ENCODE data around the gene CSRNP3. TPM values are rescaled to one million over a fixed set of nuclear protein-coding genes. Genes with fewer than 3 reads are reported as not detected.

Gene CSRNP3
- total and polyA plus RNA-seq, 10 donors, result 0.30 to 7.4 (median 3.4) TPM

DNA sequence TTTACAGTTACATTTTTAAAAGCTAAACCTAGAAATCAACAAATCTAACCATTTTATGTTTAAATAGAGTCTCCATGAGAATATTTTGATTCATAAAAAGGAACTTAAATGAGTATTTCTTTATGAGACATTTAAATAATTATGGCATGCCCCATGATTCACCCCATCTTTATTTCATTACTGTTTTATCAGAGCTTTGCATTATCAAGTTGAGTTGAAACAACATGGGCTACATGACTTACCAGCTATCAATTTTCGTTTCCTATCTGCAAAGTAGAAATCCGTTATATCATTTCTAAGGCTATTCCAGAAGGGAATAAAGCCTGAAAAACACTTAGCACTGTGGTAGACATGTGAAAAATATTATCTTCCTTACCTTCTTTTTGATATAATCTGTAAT, 163.1 kb downstream of the CSRNP3 start:
- WGBS, 5 donors, result 74 to 88% (median 85%) methylated on average over 2 of the region's 2 CpGs
- Histone ChIP-seq H3K9me3 (no peaks in the 10 kb centered on the region), H3K27me3 (replicated peaks in 1 of 7) (no peaks in the 10 kb centered on the region), H3K4me3 (no peak overlapping the region), H3K36me3 (no peaks in the 10 kb centered on the region), H3K27ac (no peak overlapping the region), H3K4me1 (no peaks in the 10 kb centered on the region)
- TF ChIP-seq POLR2AphosphoS5 (IDR thresholded peaks at IDR 0.05) (no peak), POLR2A (IDR thresholded peaks at IDR 0.05) (no peak)
- TF ChIP-seq, protein P1, sequence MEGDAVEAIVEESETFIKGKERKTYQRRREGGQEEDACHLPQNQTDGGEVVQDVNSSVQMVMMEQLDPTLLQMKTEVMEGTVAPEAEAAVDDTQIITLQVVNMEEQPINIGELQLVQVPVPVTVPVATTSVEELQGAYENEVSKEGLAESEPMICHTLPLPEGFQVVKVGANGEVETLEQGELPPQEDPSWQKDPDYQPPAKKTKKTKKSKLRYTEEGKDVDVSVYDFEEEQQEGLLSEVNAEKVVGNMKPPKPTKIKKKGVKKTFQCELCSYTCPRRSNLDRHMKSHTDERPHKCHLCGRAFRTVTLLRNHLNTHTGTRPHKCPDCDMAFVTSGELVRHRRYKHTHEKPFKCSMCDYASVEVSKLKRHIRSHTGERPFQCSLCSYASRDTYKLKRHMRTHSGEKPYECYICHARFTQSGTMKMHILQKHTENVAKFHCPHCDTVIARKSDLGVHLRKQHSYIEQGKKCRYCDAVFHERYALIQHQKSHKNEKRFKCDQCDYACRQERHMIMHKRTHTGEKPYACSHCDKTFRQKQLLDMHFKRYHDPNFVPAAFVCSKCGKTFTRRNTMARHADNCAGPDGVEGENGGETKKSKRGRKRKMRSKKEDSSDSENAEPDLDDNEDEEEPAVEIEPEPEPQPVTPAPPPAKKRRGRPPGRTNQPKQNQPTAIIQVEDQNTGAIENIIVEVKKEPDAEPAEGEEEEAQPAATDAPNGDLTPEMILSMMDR (IDR thresholded peaks at IDR 0.05 in 8 of 11, conservative IDR thresholded peaks at IDR 0.05 in 3 of 11), result no peak
- intact Hi-C loops (cut with DNase I; ENCODE audit: low total_unique reads), result no loop called here
- no peak for DNase-seq

DNA sequence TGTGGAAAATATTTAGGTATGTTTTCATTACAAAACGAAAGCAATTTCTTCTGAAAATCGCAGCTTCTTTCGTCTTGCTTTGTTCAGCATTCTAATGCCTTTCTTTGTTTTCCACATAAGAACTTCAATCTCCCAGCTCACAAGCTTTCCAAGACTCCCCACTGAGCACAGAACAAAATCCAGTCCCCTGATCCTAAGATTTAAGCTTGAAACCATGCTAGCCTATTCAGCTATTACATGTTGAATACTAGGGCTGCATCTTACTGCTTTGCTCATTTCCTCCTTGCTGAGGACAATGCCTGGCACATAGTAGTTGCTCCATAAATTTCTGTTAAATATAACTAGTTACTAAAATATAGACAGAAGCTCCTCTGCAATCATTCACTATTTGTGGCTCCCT, 163.9 kb downstream of the CSRNP3 start:
- WGBS, 5 donors, result 84 to 96% (median 90%) methylated on average over 3 of the region's 3 CpGs

DNA sequence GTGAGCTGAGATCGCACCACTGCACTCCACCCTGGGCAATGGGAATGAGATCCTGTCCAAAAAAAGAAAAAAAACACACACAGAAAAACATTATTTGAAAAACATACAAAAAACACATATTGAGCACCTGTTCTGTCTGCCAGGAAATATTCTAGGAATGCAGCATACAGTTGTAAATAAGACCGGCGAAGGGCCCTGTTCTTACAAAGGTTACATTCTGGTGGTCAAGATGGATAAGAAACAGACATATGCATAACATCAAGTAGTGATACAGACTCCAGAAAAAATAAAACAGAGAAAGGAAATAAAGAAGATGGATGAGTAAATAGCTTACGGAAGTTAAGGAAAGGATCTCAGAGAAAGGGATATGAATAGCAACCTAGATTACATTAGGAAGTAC, 164.8 kb downstream of the CSRNP3 start:
- Histone ChIP-seq H3K9me3 (no peaks in the 10 kb centered on the region), H3K27ac (no peak overlapping the region), H3K27me3 (replicated peaks in 1 of 7) (no peaks in the 10 kb centered on the region), H3K4me1 (no peaks in the 10 kb centered on the region), H3K4me3 (no peak overlapping the region), H3K36me3 (no peaks in the 10 kb centered on the region)
- intact Hi-C loops (cut with DNase I; ENCODE audit: low total_unique reads), result no loop called here
- 83 to 93% (median 92%) methylated on average over 4 of the region's 4 CpGs for WGBS, 5 donors
- DNase-seq, result no peak
- TF ChIP-seq POLR2AphosphoS5 (IDR thresholded peaks at IDR 0.05) (no peak), POLR2A (IDR thresholded peaks at IDR 0.05) (no peak)
- TF ChIP-seq, protein P1 (IDR thresholded peaks at IDR 0.05 in 8 of 11, conservative IDR thresholded peaks at IDR 0.05 in 3 of 11), result no peak

More for the DNA sequence above, 163.9 kb downstream of the CSRNP3 start:
- Histone ChIP-seq H3K36me3 (no peaks in the 10 kb centered on the region), H3K4me1 (no peaks in the 10 kb centered on the region), H3K4me3 (no peak overlapping the region), H3K9me3 (no peaks in the 10 kb centered on the region), H3K27ac (no peak overlapping the region), H3K27me3 (replicated peaks in 1 of 7) (no peaks in the 10 kb centered on the region)
- intact Hi-C loops (cut with DNase I; ENCODE audit: low total_unique reads), result no loop called here
- TF ChIP-seq, protein P1 (IDR thresholded peaks at IDR 0.05 in 8 of 11, conservative IDR thresholded peaks at IDR 0.05 in 3 of 11), result no peak
- TF ChIP-seq POLR2A (IDR thresholded peaks at IDR 0.05), result no peak
- DNase-seq, result no peak

DNA sequence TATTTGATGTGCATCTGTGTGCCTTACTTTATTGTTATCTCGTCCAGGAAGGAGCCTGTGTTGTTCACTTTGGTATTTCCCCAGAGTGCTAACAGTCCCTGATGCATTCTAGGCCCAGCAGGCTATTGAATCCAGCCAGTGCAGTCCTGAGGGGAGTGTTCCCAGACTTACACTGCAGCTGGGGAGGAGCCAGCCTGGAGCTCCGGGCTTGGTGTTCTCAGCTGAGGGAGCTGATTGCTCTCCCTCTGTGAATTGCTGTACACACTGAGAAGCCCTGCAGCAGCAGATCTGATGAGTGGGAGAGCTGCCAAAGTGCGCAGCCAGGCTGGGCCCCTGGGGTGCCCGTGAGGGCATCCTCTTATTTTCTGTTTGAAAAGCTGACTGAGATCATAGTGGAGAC, 165.4 kb downstream of the CSRNP3 start:
- intact Hi-C loops (cut with DNase I; ENCODE audit: low total_unique reads), result no loop called here

More for the DNA sequence above, 165.4 kb downstream of the CSRNP3 start:
- TF ChIP-seq POLR2AphosphoS5 (IDR thresholded peaks at IDR 0.05) (no peak), POLR2A (IDR thresholded peaks at IDR 0.05) (no peak)
- TF ChIP-seq, protein P1 (IDR thresholded peaks at IDR 0.05 in 8 of 11, conservative IDR thresholded peaks at IDR 0.05 in 3 of 11), result no peak
- Histone ChIP-seq H3K9me3 (no peaks in the 10 kb centered on the region), H3K4me3 (no peak overlapping the region), H3K27me3 (replicated peaks in 1 of 7) (no peaks in the 10 kb centered on the region), H3K4me1 (no peaks in the 10 kb centered on the region), H3K27ac (no peak overlapping the region), H3K36me3 (no peaks in the 10 kb centered on the region)
- WGBS, 5 donors, result 34 to 85% (median 65%) methylated on average over 2 to 4 of the region's 4 CpGs
- DNase-seq, result no peak

All from spleen (tissue), 11 donors.